Fibroblast of lung (primary cell): ENCODE results near the gene RPLP2.

ENCODE experiments used
- EZH2 ChIP-seq: IDR thresholded peaks from 2 replicates; pipeline ENCODE4 v1.5.1; 2012; ENCODE audit warnings: low read length, control low read depth, mild to moderate bottlenecking; ENCODE audit errors: missing control alignments
- TF ChIP-seq, protein P1 (sequence below), 2 donors: IDR thresholded peaks in 1 of 2; conservative IDR thresholded peaks in 1 of 2; 1 replicate in 1 of 2; 2 replicates in 1 of 2; pipeline ENCODE4 v1.5.1; 2011 to 2012; ENCODE audit warnings: low read length in 2 of 2, control low read depth in 1 of 2, inconsistent platforms in 1 of 2, low read depth in 1 of 2, mild to moderate bottlenecking in 1 of 2

DNA sequence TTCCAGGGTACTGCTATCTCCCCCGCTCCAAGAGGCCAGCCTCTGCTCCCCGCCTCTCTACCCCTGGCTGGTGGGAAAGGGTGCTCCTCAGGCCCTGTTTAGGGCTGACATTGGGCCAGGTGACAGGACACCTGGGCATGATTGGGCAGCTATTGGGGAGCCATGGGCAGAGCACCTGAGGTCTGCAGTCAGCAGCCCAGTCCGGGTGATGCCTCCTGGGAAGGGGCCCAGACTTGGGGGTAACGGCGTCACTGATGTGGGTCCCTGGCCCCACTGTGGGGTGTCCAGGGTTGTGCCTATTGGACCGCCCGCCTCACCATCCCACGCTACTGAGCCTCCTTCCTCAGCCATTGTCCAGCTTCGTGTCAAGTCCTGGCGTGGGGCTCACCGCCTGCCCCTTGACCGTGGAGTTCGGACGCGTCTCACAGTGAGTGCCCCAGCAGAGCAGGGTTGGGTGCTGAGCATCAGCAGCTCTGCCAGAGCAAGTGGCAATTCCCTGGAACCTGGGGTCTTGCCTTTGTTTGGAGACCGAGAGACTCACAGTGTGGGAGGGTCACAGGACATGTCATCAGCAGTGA is 29.7 kb upstream of the RPLP2 start:
- TF ChIP-seq, protein P1, sequence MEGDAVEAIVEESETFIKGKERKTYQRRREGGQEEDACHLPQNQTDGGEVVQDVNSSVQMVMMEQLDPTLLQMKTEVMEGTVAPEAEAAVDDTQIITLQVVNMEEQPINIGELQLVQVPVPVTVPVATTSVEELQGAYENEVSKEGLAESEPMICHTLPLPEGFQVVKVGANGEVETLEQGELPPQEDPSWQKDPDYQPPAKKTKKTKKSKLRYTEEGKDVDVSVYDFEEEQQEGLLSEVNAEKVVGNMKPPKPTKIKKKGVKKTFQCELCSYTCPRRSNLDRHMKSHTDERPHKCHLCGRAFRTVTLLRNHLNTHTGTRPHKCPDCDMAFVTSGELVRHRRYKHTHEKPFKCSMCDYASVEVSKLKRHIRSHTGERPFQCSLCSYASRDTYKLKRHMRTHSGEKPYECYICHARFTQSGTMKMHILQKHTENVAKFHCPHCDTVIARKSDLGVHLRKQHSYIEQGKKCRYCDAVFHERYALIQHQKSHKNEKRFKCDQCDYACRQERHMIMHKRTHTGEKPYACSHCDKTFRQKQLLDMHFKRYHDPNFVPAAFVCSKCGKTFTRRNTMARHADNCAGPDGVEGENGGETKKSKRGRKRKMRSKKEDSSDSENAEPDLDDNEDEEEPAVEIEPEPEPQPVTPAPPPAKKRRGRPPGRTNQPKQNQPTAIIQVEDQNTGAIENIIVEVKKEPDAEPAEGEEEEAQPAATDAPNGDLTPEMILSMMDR (conservative IDR thresholded peaks at IDR 0.05 in 1 of 2, IDR thresholded peaks at IDR 0.05 in 1 of 2; ENCODE audit: low read depth in 1 of 2, low read length in 2 of 2) = no peak
- no peak for TF ChIP-seq EZH2
